Esophagus (tissue), 2 donors: Measurements from ENCODE around the gene PAQR9. TPM values are rescaled to one million over a fixed set of nuclear protein-coding genes. Genes with fewer than 3 reads are reported as not detected.

ENCODE experiments used
- H3K27ac ChIP-seq, 2 donors: one replicate each; pipeline ENCODE4 v1.5.1; 2013; ENCODE audit warnings: low read depth in 2 of 2, mild to moderate bottlenecking in 2 of 2, inconsistent platforms in 1 of 2, low read length in 1 of 2, moderate library complexity in 1 of 2
- H3K27me3 ChIP-seq, 2 donors: one replicate each; pipeline ENCODE4 v1.6.1; 2013; ENCODE audit warnings: low read length in 2 of 2, control low read depth in 1 of 2, mild to moderate bottlenecking in 1 of 2; ENCODE audit not compliant: insufficient read depth in 2 of 2, control insufficient read depth in 1 of 2
- H3K36me3 ChIP-seq, 2 donors: one replicate each; pipeline ENCODE4 v1.6.1; 2013; ENCODE audit warnings: low read length in 1 of 2; ENCODE audit not compliant: control insufficient read depth in 2 of 2, insufficient read depth in 2 of 2
- H3K4me1 ChIP-seq, 2 donors: one replicate each; pipeline ENCODE4 v1.6.1; 2013; ENCODE audit warnings: low read length in 1 of 2; ENCODE audit not compliant: control insufficient read depth in 2 of 2, insufficient read depth in 2 of 2
- H3K4me3 ChIP-seq, 2 donors: one replicate each; pipeline ENCODE4 v1.5.1; 2013; ENCODE audit warnings: low read length in 2 of 2, mild to moderate bottlenecking in 2 of 2, low read depth in 1 of 2, moderate library complexity in 1 of 2
- H3K9me3 ChIP-seq, 2 donors: one replicate each; pipeline ENCODE4 v1.6.1; 2013; ENCODE audit warnings: mild to moderate bottlenecking in 2 of 2, low read depth in 1 of 2, low read length in 1 of 2, moderate library complexity in 1 of 2; ENCODE audit not compliant: control insufficient read depth in 2 of 2, insufficient read depth in 1 of 2
- WGBS, 2 donors: extraction: QIAGEN DNeasy Blood & Tissue Kit; methylation state at CpG; one replicate each; pipeline ENCODE4 v1.1.7; 2013; 5-methylcytosine and 5-hydroxymethylcytosine counted together
- polyA plus RNA-seq, 2 donors: library from polyadenylated mRNA; stranded (reverse); fragments of 200-250 nt; gene quantifications; one replicate each; pipeline ENCODE4 v1.2.3, GENCODE V29; 2013
- donor health status: healthy with polysubstance abuse.
- donor health status: Bipolar disorder and iron deficiency.

Gene PAQR9
- polyA plus RNA-seq, result not detected

GRCh38 chr3:142963516-142964448 is at the start of gene PAQR9:
TSS of gene PAQR9 (minus strand) at chr3:142963674. CDS start at chr3:142963336, 338 bp downstream.
- H3K9me3 ChIP-seq, result peaks cover 0 to 9% of the 10 kb centered on the region in 2 donors
- no peaks in the 10 kb centered on the region for H3K36me3 ChIP-seq
- H3K27ac ChIP-seq, result no peak within 1 kb of the TSS
- 3 to 4% methylated on average over 94 to 117 of the region's 117 CpGs for WGBS, 2 donors
- peaks cover 11 to 20% of the 10 kb centered on the region in 2 donors for H3K27me3 ChIP-seq
- peaks cover 8 to 13% of the 10 kb centered on the region in 2 donors for H3K4me1 ChIP-seq
- peak within 1 kb of the TSS; percentile 49 to 62 for H3K4me3 ChIP-seq

- no peaks in the 10 kb centered on the region for H3K4me1 ChIP-seq
Measured at GRCh38 chr3:143011705-143012104, 48.2 kb upstream of the PAQR9 start.

GRCh38 chr3:143010024-143010423 is 46.5 kb upstream of the PAQR9 start:
- Histone ChIP-seq H3K4me1 (no peaks in the 10 kb centered on the region), H3K4me3 (no peak overlapping the region), H3K27me3 (no peaks in the 10 kb centered on the region), H3K36me3 (no peaks in the 10 kb centered on the region), H3K27ac (no peak overlapping the region), H3K9me3 (no peaks in the 10 kb centered on the region)
- 67 to 72% methylated on average over 3 of the region's 3 CpGs for WGBS, 2 donors

More at GRCh38 chr3:143011705-143012104, 48.2 kb upstream of the PAQR9 start:
- no peak overlapping the region for H3K27ac ChIP-seq
- H3K9me3 ChIP-seq, result no peaks in the 10 kb centered on the region
- no peak overlapping the region for H3K4me3 ChIP-seq
- H3K27me3 ChIP-seq, result no peaks in the 10 kb centered on the region
- WGBS, 2 donors, result 79 to 82% methylated on average over 3 of the region's 3 CpGs
- no peaks in the 10 kb centered on the region for H3K36me3 ChIP-seq

- WGBS, 2 donors, result 83 to 90% methylated on average over 2 of the region's 2 CpGs
- no peaks in the 10 kb centered on the region for H3K36me3 ChIP-seq
- no peak overlapping the region for H3K27ac ChIP-seq
- H3K4me1 ChIP-seq, result peaks cover 0 to 3% of the 10 kb centered on the region in 2 donors
- H3K9me3 ChIP-seq, result no peaks in the 10 kb centered on the region
- H3K27me3 ChIP-seq, result no peaks in the 10 kb centered on the region
- H3K4me3 ChIP-seq, result no peak overlapping the region
Measured at GRCh38 chr3:143004823-143005222, 41.3 kb upstream of the PAQR9 start.

GRCh38 chr3:143002727-143003126 is 39.3 kb upstream of the PAQR9 start:
- H3K36me3 ChIP-seq, result no peaks in the 10 kb centered on the region
- H3K27me3 ChIP-seq, result no peaks in the 10 kb centered on the region
- H3K4me1 ChIP-seq, result peaks cover 0 to 3% of the 10 kb centered on the region in 2 donors
- no peaks in the 10 kb centered on the region for H3K9me3 ChIP-seq
- 2 to 3% methylated on average over 9 of the region's 9 CpGs for WGBS, 2 donors
- H3K27ac ChIP-seq, result no peak overlapping the region
- H3K4me3 ChIP-seq, result peak overlapping the region in 1 of 2 donors; percentile 94

GRCh38 chr3:143002083-143002712 is 38.7 kb upstream of the PAQR9 start:
- peaks cover 0 to 3% of the 10 kb centered on the region in 2 donors for H3K4me1 ChIP-seq
- no peaks in the 10 kb centered on the region for H3K9me3 ChIP-seq
- WGBS, 2 donors, result 0 to 1% methylated on average over 19 of the region's 19 CpGs
- no peaks in the 10 kb centered on the region for H3K27me3 ChIP-seq
- no peaks in the 10 kb centered on the region for H3K36me3 ChIP-seq
- H3K27ac ChIP-seq, result peak overlapping the region; percentile 92 to 95
- peak overlapping the region; percentile 94 to 98 for H3K4me3 ChIP-seq

GRCh38 chr3:143001369-143002082 is 38.1 kb upstream of the PAQR9 start, which contains the start of gene U2SURP:
TSS of gene U2SURP (plus strand) at chr3:143001570. CDS start at chr3:143001629, 59 bp downstream.
- H3K27ac ChIP-seq, result peak within 1 kb of the TSS; percentile 92 to 95
- no peaks in the 10 kb centered on the region for H3K36me3 ChIP-seq
- peak within 1 kb of the TSS; percentile 94 to 98 for H3K4me3 ChIP-seq
- no peaks in the 10 kb centered on the region for H3K9me3 ChIP-seq
- 0 to 1% methylated on average over 55 of the region's 55 CpGs for WGBS, 2 donors
- peaks cover 0 to 3% of the 10 kb centered on the region in 2 donors for H3K4me1 ChIP-seq
- H3K27me3 ChIP-seq, result no peaks in the 10 kb centered on the region

GRCh38 chr3:143001034-143001368 is 37.5 kb upstream of the PAQR9 start:
- no peaks in the 10 kb centered on the region for H3K27me3 ChIP-seq
- no peaks in the 10 kb centered on the region for H3K36me3 ChIP-seq
- H3K9me3 ChIP-seq, result no peaks in the 10 kb centered on the region
- peaks cover 0 to 3% of the 10 kb centered on the region in 2 donors for H3K4me1 ChIP-seq
- peak overlapping the region; percentile 94 to 98 for H3K4me3 ChIP-seq
- H3K27ac ChIP-seq, result peak overlapping the region; percentile 92 to 95
- WGBS, 2 donors, result 0% methylated on average over 15 of the region's 15 CpGs

- Histone ChIP-seq H3K27me3 (no peaks in the 10 kb centered on the region), H3K4me3 (peak overlapping the region; percentile 94 to 98), H3K27ac (peak overlapping the region; percentile 92 to 95), H3K36me3 (no peaks in the 10 kb centered on the region), H3K4me1 (peaks cover 0 to 3% of the 10 kb centered on the region in 2 donors), H3K9me3 (no peaks in the 10 kb centered on the region)
- WGBS, 2 donors, result 23 to 24% methylated on average over 10 of the region's 10 CpGs
Measured at GRCh38 chr3:143000528-143000927, 37.1 kb upstream of the PAQR9 start.
